ENCODE results near the gene EIPR1. TPM values are rescaled to one million over a fixed set of nuclear protein-coding genes. Genes with fewer than 3 reads are reported as not detected.
A peak's percentile ranks its signal among the peaks of the same experiment; 100 is the strongest.

EIPR1 gene
- total RNA-seq, 2 experiments from 2014 or later, result 33.6 to 35.1 TPM

DNA sequence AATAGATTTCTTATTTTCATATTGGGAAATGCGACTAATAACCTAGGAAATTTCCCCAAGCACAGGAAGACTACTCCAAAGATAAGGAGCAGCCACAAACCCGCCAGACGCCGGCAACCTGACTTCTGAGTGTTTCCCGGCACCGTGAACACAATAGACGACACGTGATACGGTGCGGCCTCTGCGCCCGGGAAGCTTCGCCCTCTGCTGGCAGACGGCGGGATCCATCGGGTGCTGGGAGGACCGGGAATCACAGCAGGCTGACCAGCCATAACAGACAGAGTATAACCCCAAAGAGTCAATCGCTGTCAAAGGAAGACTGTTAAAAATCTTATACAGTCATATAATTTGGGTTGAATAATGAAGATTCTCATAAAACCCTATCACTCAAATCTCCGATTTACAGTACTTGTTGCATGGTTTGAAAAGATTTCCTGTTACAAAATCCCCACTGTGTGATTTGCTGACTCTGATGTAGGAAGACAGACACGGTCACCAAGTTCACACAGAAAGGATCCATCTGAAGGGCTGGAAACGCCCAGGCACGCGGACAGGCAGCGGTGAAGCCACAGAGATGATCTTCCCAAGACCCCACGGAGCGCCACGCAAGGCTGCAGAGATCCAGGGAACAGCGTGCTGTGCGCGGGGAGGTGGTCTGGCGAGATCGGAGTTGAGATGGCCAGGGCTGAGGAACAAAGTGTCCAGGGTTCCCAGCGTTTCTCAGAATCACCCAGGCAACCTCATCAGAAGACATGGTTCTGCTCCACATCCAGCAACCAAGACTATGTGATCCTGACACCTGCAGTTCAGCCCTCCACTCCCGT is 73.8 kb downstream of the EIPR1 start:
- CTCF ChIA-PET, result interaction anchor here (1.4 kb wide), 1 partner anchor 87 kb away, joined by 6 read pairs; no protein-coding TSS in a partner anchor
- Mint-ChIP-seq H3K36me3 (ENCODE audit: low read depth) (peaks cover 13% of the 10 kb centered on the region), H3K9me3 (no peaks in the 10 kb centered on the region), H3K4me1 (ENCODE audit: low read depth) (peaks cover 21% of the 10 kb centered on the region), H3K27me3 (ENCODE audit: low read depth) (no peaks in the 10 kb centered on the region), H3K4me3 (peak overlapping the region; percentile 21), H3K27ac (peak overlapping the region; percentile 63)
- intact Hi-C loops (cut with micrococcal nuclease), result loop anchor here (1.0 to 10.0 kb wide), 9 partner anchors 61 to 1449 kb away; no protein-coding TSS in a partner anchor
- DNase-seq, result peak; percentile 90

DNA sequence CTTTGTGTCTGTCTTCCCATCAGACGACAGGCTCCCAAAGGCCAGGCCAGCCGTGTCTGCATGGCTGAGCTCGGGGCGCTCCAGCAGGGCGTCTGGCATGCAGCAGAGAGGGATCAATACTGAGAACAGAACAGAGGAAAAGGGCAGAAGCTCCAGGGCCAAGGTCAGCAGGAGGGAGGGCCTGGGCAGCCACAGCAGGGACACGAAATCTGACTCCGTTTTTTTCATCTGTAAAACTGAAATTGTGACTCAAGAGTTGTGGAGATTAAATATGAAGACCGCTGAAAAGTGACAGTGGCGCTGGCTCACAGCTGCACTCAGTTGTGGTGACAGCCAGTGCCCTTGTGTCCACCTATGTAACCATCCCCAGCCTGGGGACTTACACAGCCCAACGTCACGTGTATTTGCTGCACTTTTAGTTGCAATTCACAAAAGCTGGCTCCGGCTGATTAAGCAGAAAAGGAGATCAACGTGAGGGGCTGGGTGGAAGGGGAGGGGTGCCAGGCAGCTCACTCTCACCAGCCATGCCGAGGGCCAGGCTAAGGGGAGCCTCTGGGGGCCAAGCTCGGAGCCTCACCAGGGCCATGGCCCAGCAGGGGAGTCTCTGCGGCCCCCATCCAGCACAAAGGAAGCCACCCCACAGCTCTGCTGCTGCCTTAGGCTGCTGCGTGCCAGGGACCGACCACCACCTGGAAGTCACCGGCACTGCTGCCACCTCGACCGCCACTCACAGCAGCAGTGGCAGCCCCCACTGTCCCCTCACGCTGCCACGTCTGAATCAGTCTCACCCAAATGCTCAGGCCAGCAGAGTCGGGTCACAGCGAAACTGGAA is 74.7 kb downstream of the EIPR1 start:
- no peaks in the 10 kb centered on the region for H3K27me3 Mint-ChIP-seq (ENCODE audit: low read depth)
- H3K4me1 Mint-ChIP-seq (ENCODE audit: low read depth), result peaks cover 21% of the 10 kb centered on the region
- peak overlapping the region; percentile 21 for H3K4me3 Mint-ChIP-seq
- no peak for DNase-seq
- intact Hi-C loops (cut with micrococcal nuclease), result loop anchor here (1.0 to 10.0 kb wide), 9 partner anchors 61 to 1448 kb away; no protein-coding TSS in a partner anchor
- no peaks in the 10 kb centered on the region for H3K9me3 Mint-ChIP-seq
- H3K36me3 Mint-ChIP-seq (ENCODE audit: low read depth), result peaks cover 13% of the 10 kb centered on the region
- peak overlapping the region; percentile 63 for H3K27ac Mint-ChIP-seq
- CTCF ChIA-PET, result interaction anchor here (1.4 kb wide), 1 partner anchor 86 kb away, joined by 6 read pairs; no protein-coding TSS in a partner anchor

- DNase-seq, result no peak
- Mint-ChIP-seq H3K4me1 (ENCODE audit: low read depth) (peaks cover 21% of the 10 kb centered on the region), H3K4me3 (no peak overlapping the region), H3K27me3 (ENCODE audit: low read depth) (no peaks in the 10 kb centered on the region), H3K27ac (peak overlapping the region; percentile 12), H3K9me3 (no peaks in the 10 kb centered on the region), H3K36me3 (ENCODE audit: low read depth) (peaks cover 13% of the 10 kb centered on the region)
- CTCF ChIA-PET, result no interaction called here
- intact Hi-C loops (cut with micrococcal nuclease), result loop anchor here (2.0 to 10.0 kb wide), 4 partner anchors 60 to 1448 kb away; no protein-coding TSS in a partner anchor
Measured at GRCh38 chr2:3302421-3302750, 75.2 kb downstream of the EIPR1 start.

- Mint-ChIP-seq H3K27me3 (ENCODE audit: low read depth) (no peaks in the 10 kb centered on the region), H3K36me3 (ENCODE audit: low read depth) (peaks cover 13% of the 10 kb centered on the region), H3K27ac (no peak overlapping the region), H3K9me3 (no peaks in the 10 kb centered on the region), H3K4me3 (no peak overlapping the region), H3K4me1 (ENCODE audit: low read depth) (peaks cover 21% of the 10 kb centered on the region)
- intact Hi-C loops (cut with micrococcal nuclease), result loop anchor here (5.0 to 10.0 kb wide), 3 partner anchors 59 to 1446 kb away; no protein-coding TSS in a partner anchor
- no peak for DNase-seq
- CTCF ChIA-PET, result no interaction called here
Measured at GRCh38 chr2:3301001-3301400, 76.6 kb downstream of the EIPR1 start.

GRCh38 chr2:3300224-3300995 is 77.2 kb downstream of the EIPR1 start:
- no peak for DNase-seq
- peaks cover 18% of the 10 kb centered on the region for H3K4me1 Mint-ChIP-seq (ENCODE audit: low read depth)
- CTCF ChIA-PET, result interaction anchor here (0.6 kb wide), 1 partner anchor 646 kb away, joined by 3 read pairs; no protein-coding TSS in a partner anchor
- no peak overlapping the region for H3K4me3 Mint-ChIP-seq
- H3K9me3 Mint-ChIP-seq, result no peaks in the 10 kb centered on the region
- intact Hi-C loops (cut with micrococcal nuclease), result loop anchor here (5.0 to 10.0 kb wide), 3 partner anchors 58 to 1446 kb away; no protein-coding TSS in a partner anchor
- H3K36me3 Mint-ChIP-seq (ENCODE audit: low read depth), result peaks cover 13% of the 10 kb centered on the region
- H3K27ac Mint-ChIP-seq, result no peak overlapping the region
- H3K27me3 Mint-ChIP-seq (ENCODE audit: low read depth), result no peaks in the 10 kb centered on the region

- H3K36me3 Mint-ChIP-seq (ENCODE audit: low read depth), result peaks cover 13% of the 10 kb centered on the region
- intact Hi-C loops (cut with micrococcal nuclease), result loop anchor here (5.0 to 10.0 kb wide), 3 partner anchors 57 to 1445 kb away; no protein-coding TSS in a partner anchor
Measured at GRCh38 chr2:3299703-3300102, 77.9 kb downstream of the EIPR1 start.

DNA sequence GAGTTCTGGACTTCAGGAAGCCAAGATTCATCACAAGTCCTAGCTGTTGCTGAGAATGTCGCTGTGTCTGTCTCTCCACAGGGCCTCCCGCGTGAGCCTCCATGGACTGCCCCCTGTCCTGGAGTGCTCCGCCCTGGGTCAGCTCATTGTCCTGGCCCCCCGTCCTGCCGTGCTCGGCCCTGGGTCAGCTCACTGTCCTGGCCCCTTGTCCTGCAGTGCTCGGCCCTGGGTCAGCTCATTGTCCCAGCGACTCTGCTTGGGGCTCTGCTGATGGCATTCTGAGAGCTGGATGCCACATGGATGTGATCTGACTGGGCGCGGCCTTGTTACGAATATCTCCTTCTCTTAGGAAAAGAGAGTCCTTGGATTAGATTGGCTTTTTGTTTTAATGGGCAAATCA is 78.5 kb downstream of the EIPR1 start:
- CTCF ChIA-PET, result no interaction called here
- Mint-ChIP-seq H3K4me1 (ENCODE audit: low read depth) (peaks cover 14% of the 10 kb centered on the region), H3K27me3 (ENCODE audit: low read depth) (no peaks in the 10 kb centered on the region), H3K4me3 (no peak overlapping the region), H3K36me3 (ENCODE audit: low read depth) (peaks cover 13% of the 10 kb centered on the region), H3K9me3 (no peaks in the 10 kb centered on the region), H3K27ac (no peak overlapping the region)
- DNase-seq, result no peak
- intact Hi-C loops (cut with micrococcal nuclease), result no loop called here

More at GRCh38 chr2:3299703-3300102, 77.9 kb downstream of the EIPR1 start:
- CTCF ChIA-PET, result interaction anchor here (0.6 kb wide), 1 partner anchor 647 kb away, joined by 3 read pairs; no protein-coding TSS in a partner anchor
- Mint-ChIP-seq H3K4me1 (ENCODE audit: low read depth) (peaks cover 14% of the 10 kb centered on the region), H3K27ac (no peak overlapping the region), H3K9me3 (no peaks in the 10 kb centered on the region), H3K4me3 (no peak overlapping the region), H3K27me3 (ENCODE audit: low read depth) (no peaks in the 10 kb centered on the region)
- DNase-seq, result no peak

GRCh38 chr2:3298191-3298590 is 79.4 kb downstream of the EIPR1 start:
- H3K4me3 Mint-ChIP-seq, result no peak overlapping the region
- CTCF ChIA-PET, result no interaction called here
- H3K27me3 Mint-ChIP-seq (ENCODE audit: low read depth), result no peaks in the 10 kb centered on the region
- intact Hi-C loops (cut with micrococcal nuclease), result no loop called here
- no peak overlapping the region for H3K27ac Mint-ChIP-seq
- peaks cover 6% of the 10 kb centered on the region for H3K4me1 Mint-ChIP-seq (ENCODE audit: low read depth)
- peaks cover 11% of the 10 kb centered on the region for H3K36me3 Mint-ChIP-seq (ENCODE audit: low read depth)
- no peak for DNase-seq
- no peaks in the 10 kb centered on the region for H3K9me3 Mint-ChIP-seq

DNA sequence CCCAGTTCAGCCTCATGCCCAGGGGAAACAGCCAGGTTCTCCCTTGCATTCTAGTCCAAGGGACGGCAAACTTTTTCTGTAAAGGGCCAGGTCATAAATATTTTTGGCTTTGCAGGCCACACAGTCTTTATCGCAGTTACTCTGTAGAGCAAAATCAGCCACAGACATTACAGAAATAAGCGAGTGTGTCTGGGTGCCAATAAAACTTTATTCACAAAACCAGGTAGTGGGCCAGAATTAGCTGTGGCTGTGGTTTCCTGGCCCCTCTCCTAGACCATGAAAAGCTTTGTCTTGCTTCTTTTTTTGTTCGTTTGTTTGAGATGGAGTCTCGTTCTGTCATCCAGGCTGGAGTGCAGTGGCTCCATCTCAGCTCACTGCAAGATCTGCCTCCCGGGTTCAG is 80.1 kb downstream of the EIPR1 start:
- intact Hi-C loops (cut with micrococcal nuclease), result no loop called here
- Mint-ChIP-seq H3K9me3 (no peaks in the 10 kb centered on the region), H3K4me1 (ENCODE audit: low read depth) (peaks cover 1% of the 10 kb centered on the region), H3K27ac (no peak overlapping the region), H3K4me3 (no peak overlapping the region), H3K36me3 (ENCODE audit: low read depth) (peaks cover 7% of the 10 kb centered on the region), H3K27me3 (ENCODE audit: low read depth) (no peaks in the 10 kb centered on the region)
- no peak for DNase-seq
- CTCF ChIA-PET, result interaction anchor here (1.2 kb wide), 1 partner anchor 118 kb away, joined by 3 read pairs; no protein-coding TSS in a partner anchor

DNA sequence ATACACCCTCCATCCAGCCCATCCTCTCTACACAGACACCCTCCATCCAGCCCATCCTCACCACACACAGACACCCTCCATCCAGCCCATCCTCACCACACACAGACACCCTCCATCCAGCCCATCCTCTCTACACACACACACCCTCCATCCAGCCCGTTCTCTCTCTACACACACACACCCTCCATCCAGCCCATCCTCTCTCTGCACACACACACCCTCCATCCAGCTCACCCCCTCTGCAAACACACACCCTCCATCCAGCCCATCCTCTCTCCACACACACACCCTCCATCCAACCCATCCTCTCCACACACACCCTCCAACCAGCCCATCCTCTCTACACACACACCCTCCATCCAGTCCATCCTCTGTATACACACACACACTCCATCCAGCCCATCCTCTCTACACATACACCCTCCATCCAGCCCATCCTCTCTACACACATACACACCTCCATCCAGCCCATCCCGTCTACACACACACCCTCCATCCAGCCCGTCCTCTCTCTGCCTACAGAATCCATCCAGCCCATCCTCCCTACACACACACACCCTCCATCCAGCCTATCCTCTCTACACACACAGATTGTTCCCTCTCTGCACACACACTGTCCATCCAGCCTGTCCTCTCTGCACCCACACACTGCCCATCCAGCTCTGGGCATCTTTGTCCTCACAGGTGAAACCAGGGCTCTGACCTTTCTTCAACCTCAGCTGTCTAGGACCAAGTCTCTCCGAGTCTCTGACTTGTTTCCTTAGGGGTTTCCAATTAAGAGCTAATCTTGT is 81.2 kb downstream of the EIPR1 start:
- H3K27me3 Mint-ChIP-seq (ENCODE audit: low read depth), result no peaks in the 10 kb centered on the region
- no peaks in the 10 kb centered on the region for H3K4me1 Mint-ChIP-seq (ENCODE audit: low read depth)
- no peaks in the 10 kb centered on the region for H3K9me3 Mint-ChIP-seq
- H3K4me3 Mint-ChIP-seq, result no peak overlapping the region
- CTCF ChIA-PET, result interaction anchor here (1.2 kb wide), 1 partner anchor 117 kb away, joined by 3 read pairs; no protein-coding TSS in a partner anchor
- intact Hi-C loops (cut with micrococcal nuclease), result no loop called here
- H3K27ac Mint-ChIP-seq, result no peak overlapping the region
- H3K36me3 Mint-ChIP-seq (ENCODE audit: low read depth), result peaks cover 7% of the 10 kb centered on the region
- no peak for DNase-seq

GRCh38 chr2:3294493-3294892 is 83.1 kb downstream of the EIPR1 start:
- Mint-ChIP-seq H3K9me3 (peaks cover 2% of the 10 kb centered on the region), H3K27me3 (ENCODE audit: low read depth) (no peaks in the 10 kb centered on the region), H3K36me3 (ENCODE audit: low read depth) (peaks cover 5% of the 10 kb centered on the region), H3K4me1 (ENCODE audit: low read depth) (no peaks in the 10 kb centered on the region), H3K4me3 (no peak overlapping the region), H3K27ac (no peak overlapping the region)
- intact Hi-C loops (cut with micrococcal nuclease), result no loop called here
- CTCF ChIA-PET, result no interaction called here
- DNase-seq, result no peak
